Measurements from ENCODE around the gene ZFP64.

DNA sequence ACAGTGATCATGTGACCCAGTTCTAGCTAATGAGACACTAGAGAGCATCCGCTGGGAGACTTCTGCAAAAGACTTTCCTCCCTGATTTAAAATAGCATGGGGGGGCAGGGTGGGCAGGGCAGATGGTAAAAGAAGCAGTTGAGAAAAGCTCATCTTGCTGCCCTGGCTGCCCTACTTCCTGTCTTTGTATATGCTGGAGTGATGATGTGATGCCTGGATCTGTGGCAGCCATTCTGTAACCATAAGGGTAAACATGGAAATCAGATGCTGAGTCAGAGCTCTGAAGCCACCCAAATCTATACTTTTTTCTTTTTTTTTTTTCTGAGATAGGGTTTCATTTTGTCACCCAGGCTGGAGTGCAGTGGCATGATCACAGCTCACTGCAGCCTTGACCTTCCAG is 25.4 kb downstream of the ZFP64 start:
- TF ChIP-seq, protein P1, sequence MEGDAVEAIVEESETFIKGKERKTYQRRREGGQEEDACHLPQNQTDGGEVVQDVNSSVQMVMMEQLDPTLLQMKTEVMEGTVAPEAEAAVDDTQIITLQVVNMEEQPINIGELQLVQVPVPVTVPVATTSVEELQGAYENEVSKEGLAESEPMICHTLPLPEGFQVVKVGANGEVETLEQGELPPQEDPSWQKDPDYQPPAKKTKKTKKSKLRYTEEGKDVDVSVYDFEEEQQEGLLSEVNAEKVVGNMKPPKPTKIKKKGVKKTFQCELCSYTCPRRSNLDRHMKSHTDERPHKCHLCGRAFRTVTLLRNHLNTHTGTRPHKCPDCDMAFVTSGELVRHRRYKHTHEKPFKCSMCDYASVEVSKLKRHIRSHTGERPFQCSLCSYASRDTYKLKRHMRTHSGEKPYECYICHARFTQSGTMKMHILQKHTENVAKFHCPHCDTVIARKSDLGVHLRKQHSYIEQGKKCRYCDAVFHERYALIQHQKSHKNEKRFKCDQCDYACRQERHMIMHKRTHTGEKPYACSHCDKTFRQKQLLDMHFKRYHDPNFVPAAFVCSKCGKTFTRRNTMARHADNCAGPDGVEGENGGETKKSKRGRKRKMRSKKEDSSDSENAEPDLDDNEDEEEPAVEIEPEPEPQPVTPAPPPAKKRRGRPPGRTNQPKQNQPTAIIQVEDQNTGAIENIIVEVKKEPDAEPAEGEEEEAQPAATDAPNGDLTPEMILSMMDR (IDR thresholded peaks at IDR 0.05) = no peak
- no peak for TF ChIP-seq POLR2A (IDR thresholded peaks at IDR 0.05)
